ENCODE measurements around the gene GOLGA8B.
"Not testable (repeated sequence)": the region's sequence is repeated elsewhere in the genome, so short reads cannot be mapped to it uniquely, and the experiment has no call there.

DNA sequence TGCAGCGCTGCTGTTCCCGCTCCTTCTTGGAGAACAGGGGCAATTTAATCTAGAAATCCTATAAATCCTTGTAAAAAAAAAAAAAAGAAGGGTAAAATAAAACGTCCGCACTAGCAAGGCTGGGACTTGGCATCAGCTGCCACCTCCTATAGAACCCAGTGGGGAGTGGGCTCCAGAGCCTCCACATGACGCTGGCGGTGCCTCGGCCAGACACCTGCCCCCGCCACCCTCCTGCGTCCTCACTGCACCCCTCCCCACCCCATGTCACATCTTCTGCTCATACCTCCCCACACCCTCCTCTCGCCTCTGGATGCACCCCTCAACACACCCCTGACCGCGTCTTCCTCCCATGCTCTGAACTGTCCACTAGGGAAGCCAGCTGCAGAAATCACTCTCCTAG, 8.4 kb downstream of the GOLGA8B start:
- TF ChIP-seq CTCF (IDR thresholded peaks at IDR 0.05; ENCODE audit: poor library complexity); EZH2 (IDR thresholded peaks at IDR 0.05; ENCODE audit: borderline replicate concordance); EZH2phosphoT487 (IDR thresholded peaks at IDR 0.05; ENCODE audit: low read depth, severe bottlenecking, unreplicated experiment): not testable (repeated sequence)
